HUES6 (cell line): ENCODE data around the gene SLA2.

ENCODE experiments used
- H3K27ac ChIP-seq: 2 replicates; pipeline ENCODE4 v1.7.0; 2013; ENCODE audit warnings: low read depth, mild to moderate bottlenecking, low read length, inconsistent platforms
- H3K27me3 ChIP-seq: 2 replicates; pipeline ENCODE4 v1.6.1; 2013; ENCODE audit warnings: low read length; ENCODE audit not compliant: control insufficient read depth, insufficient read depth
- H3K36me3 ChIP-seq: 2 replicates; pipeline ENCODE4 v1.6.1; 2013; ENCODE audit warnings: low read length; ENCODE audit not compliant: control insufficient read depth, insufficient read depth
- H3K4me1 ChIP-seq: 2 replicates; pipeline ENCODE4 v1.6.1; 2013; ENCODE audit warnings: low read length; ENCODE audit not compliant: control insufficient read depth, insufficient read depth
- H3K4me3 ChIP-seq: 2 replicates; pipeline ENCODE4 v1.5.1; 2013; ENCODE audit warnings: low read depth, low read length
- H3K9ac ChIP-seq: one replicate; pipeline ENCODE4 v1.6.1; 2013; ENCODE audit warnings: mild to moderate bottlenecking, low read length
- H3K9me3 ChIP-seq: 2 replicates; pipeline ENCODE4 v1.6.1; 2013; ENCODE audit warnings: low read depth, low read length; ENCODE audit not compliant: control insufficient read depth, insufficient read depth

Gene SLA2

GRCh38 chr20:36607586-36608387 is 38.2 kb downstream of the SLA2 start:
- H3K36me3 ChIP-seq, result peaks cover 53% of the 10 kb centered on the region
- no peak overlapping the region for H3K4me3 ChIP-seq
- H3K9me3 ChIP-seq, result no peaks in the 10 kb centered on the region
- H3K27ac ChIP-seq, result no peak overlapping the region
- H3K27me3 ChIP-seq, result no peaks in the 10 kb centered on the region
- H3K9ac ChIP-seq, result peak overlapping the region; percentile 16
- H3K4me1 ChIP-seq, result peaks cover 9% of the 10 kb centered on the region

- Histone ChIP-seq H3K27me3 (no peaks in the 10 kb centered on the region), H3K36me3 (peaks cover 39% of the 10 kb centered on the region), H3K4me3 (peak overlapping the region; percentile 94), H3K27ac (peak overlapping the region; percentile 89), H3K9me3 (no peaks in the 10 kb centered on the region), H3K4me1 (peaks cover 9% of the 10 kb centered on the region), H3K9ac (peak overlapping the region; percentile 96)
These were observed 39.6 kb downstream of the SLA2 start for GRCh38 chr20:36606158-36607066.

GRCh38 chr20:36605399-36606157 is 40.4 kb downstream of the SLA2 start, which contains the start of gene RAB5IF:
RAB5IF (plus strand) TSS chr20:36605779; CDS start chr20:36605952, 173 bp downstream.
- H3K9me3 ChIP-seq, result no peaks in the 10 kb centered on the region
- H3K36me3 ChIP-seq, result peaks cover 31% of the 10 kb centered on the region
- peak within 1 kb of the TSS; percentile 94 for H3K4me3 ChIP-seq
- H3K4me1 ChIP-seq, result peaks cover 9% of the 10 kb centered on the region
- H3K27me3 ChIP-seq, result no peaks in the 10 kb centered on the region
- H3K9ac ChIP-seq, result peak within 1 kb of the TSS; percentile 96
- peak within 1 kb of the TSS; percentile 89 for H3K27ac ChIP-seq

- H3K27ac ChIP-seq, result peak overlapping the region; percentile 8; the same call in 1 of the 2 replicates
- peak overlapping the region; percentile 64 for H3K9ac ChIP-seq
- H3K9me3 ChIP-seq, result no peaks in the 10 kb centered on the region
- H3K4me1 ChIP-seq, result peaks cover 9% of the 10 kb centered on the region
- peak overlapping the region; percentile 28 for H3K4me3 ChIP-seq
- H3K27me3 ChIP-seq, result no peaks in the 10 kb centered on the region
- H3K36me3 ChIP-seq, result peaks cover 26% of the 10 kb centered on the region
These were observed 41.0 kb downstream of the SLA2 start for GRCh38 chr20:36604952-36605398.

- peaks cover 22% of the 10 kb centered on the region for H3K4me1 ChIP-seq
- no peaks in the 10 kb centered on the region for H3K36me3 ChIP-seq
- H3K4me3 ChIP-seq, result no peak overlapping the region
- H3K27me3 ChIP-seq, result no peaks in the 10 kb centered on the region
- no peak overlapping the region for H3K27ac ChIP-seq
- no peaks in the 10 kb centered on the region for H3K9me3 ChIP-seq
- H3K9ac ChIP-seq, result no peak overlapping the region
These were observed 44.5 kb downstream of the SLA2 start for GRCh38 chr20:36601540-36601939.

GRCh38 chr20:36599912-36600345 is 46.1 kb downstream of the SLA2 start:
- Histone ChIP-seq H3K4me1 (peaks cover 19% of the 10 kb centered on the region), H3K27me3 (no peaks in the 10 kb centered on the region), H3K27ac (no peak overlapping the region), H3K4me3 (no peak overlapping the region), H3K36me3 (0 out of 2 replicates have a peak, but pooled peaks cover 4% of the 10 kb centered on the region), H3K9ac (no peak overlapping the region), H3K9me3 (no peaks in the 10 kb centered on the region)

- H3K4me3 ChIP-seq, result no peak overlapping the region
- peaks cover 37% of the 10 kb centered on the region for H3K4me1 ChIP-seq
- no peak overlapping the region for H3K9ac ChIP-seq
- no peaks in the 10 kb centered on the region for H3K9me3 ChIP-seq
- H3K27me3 ChIP-seq, result no peaks in the 10 kb centered on the region
- peak overlapping the region; percentile 55; the same call in 1 of the 2 replicates for H3K27ac ChIP-seq
- peaks cover 38% of the 10 kb centered on the region for H3K36me3 ChIP-seq
These were observed 52.6 kb downstream of the SLA2 start for GRCh38 chr20:36593347-36593929.

- H3K36me3 ChIP-seq, result peaks cover 46% of the 10 kb centered on the region
- no peak overlapping the region for H3K4me3 ChIP-seq
- H3K9ac ChIP-seq, result peak overlapping the region; percentile 12
- no peaks in the 10 kb centered on the region for H3K9me3 ChIP-seq
- H3K27me3 ChIP-seq, result no peaks in the 10 kb centered on the region
- peak overlapping the region; percentile 55; the same call in 1 of the 2 replicates for H3K27ac ChIP-seq
- peaks cover 33% of the 10 kb centered on the region for H3K4me1 ChIP-seq
These were observed 53.9 kb downstream of the SLA2 start for GRCh38 chr20:36591854-36592641.

- Histone ChIP-seq H3K9ac (no peak overlapping the region), H3K27me3 (no peaks in the 10 kb centered on the region), H3K9me3 (no peaks in the 10 kb centered on the region), H3K4me3 (no peak overlapping the region), H3K4me1 (peaks cover 39% of the 10 kb centered on the region), H3K27ac (peak overlapping the region; percentile 15; the same call in 1 of the 2 replicates), H3K36me3 (peaks cover 46% of the 10 kb centered on the region)
These were observed 54.7 kb downstream of the SLA2 start for GRCh38 chr20:36591281-36591680.
